ENCODE measurements around the gene ARHGAP10. TPM values are rescaled to one million over a fixed set of nuclear protein-coding genes. Genes with fewer than 3 reads are reported as not detected.

The ARHGAP10 gene
- total RNA-seq, 2 donors from 2014 or later: 23.9 to 28.7 TPM

DNA sequence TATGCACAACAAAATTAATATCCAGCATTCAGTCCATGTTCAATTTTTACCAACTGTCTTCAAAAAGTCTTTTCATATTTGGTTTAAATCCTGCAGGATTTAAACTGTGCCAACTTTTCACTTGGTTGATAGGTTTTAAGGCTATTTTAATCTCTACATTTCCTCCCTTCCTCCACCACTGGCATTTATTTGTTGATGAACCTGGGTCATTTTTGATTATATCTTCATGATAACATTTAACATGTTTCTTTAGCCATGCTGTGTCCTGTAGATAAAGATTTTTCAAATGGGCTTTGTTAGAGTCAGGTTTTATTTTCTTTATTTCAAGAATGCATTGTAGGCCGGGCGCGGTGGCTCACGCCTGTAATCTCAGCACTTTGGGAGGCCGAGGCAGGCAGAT lies 216.4 kb downstream of the ARHGAP10 start:
- WGBS, 2 donors: 97 to 99% methylated on average over 5 of the region's 5 CpGs
- TF ChIP-seq POLR2A (IDR thresholded peaks at IDR 0.05): no peak
- TF ChIP-seq, protein P1, sequence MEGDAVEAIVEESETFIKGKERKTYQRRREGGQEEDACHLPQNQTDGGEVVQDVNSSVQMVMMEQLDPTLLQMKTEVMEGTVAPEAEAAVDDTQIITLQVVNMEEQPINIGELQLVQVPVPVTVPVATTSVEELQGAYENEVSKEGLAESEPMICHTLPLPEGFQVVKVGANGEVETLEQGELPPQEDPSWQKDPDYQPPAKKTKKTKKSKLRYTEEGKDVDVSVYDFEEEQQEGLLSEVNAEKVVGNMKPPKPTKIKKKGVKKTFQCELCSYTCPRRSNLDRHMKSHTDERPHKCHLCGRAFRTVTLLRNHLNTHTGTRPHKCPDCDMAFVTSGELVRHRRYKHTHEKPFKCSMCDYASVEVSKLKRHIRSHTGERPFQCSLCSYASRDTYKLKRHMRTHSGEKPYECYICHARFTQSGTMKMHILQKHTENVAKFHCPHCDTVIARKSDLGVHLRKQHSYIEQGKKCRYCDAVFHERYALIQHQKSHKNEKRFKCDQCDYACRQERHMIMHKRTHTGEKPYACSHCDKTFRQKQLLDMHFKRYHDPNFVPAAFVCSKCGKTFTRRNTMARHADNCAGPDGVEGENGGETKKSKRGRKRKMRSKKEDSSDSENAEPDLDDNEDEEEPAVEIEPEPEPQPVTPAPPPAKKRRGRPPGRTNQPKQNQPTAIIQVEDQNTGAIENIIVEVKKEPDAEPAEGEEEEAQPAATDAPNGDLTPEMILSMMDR (IDR thresholded peaks at IDR 0.05): no peak
- no peaks in the 10 kb centered on the region for H3K4me1 ChIP-seq
- H3K36me3 ChIP-seq (replicated peaks in 1 of 2; ENCODE audit: insufficient read depth in 1 of 2, low read depth in 2 of 2): peaks cover 0 to 3% of the 10 kb centered on the region in 2 donors
- no peak overlapping the region for H3K27ac ChIP-seq
- no peaks in the 10 kb centered on the region for H3K27me3 ChIP-seq
- no peak overlapping the region for H3K4me3 ChIP-seq
- intact Hi-C loops (cut with DNase I): no loop called here
- no peak for DNase-seq
- ATAC-seq: no peak
- H3K9me3 ChIP-seq: no peaks in the 10 kb centered on the region

DNA sequence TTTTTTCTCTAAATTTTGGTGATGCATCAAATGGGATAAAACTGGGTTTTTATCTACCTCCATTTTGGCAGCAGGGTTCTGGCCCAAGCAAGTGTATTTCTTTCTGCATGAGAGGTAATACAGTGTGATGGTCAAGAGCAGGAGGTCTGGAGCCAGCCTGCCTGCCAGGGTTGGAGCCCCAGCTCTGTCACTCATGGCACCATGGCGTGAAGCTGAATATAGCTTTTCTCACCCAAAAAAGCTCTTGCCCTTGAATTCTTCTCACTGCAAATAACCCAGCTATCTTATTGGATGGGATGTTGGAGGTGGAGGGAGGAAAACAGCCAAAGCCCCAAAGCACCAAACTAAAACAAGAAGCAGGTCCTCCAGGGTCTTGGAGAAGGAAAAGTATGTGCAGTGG lies 218.4 kb downstream of the ARHGAP10 start:
- DNase-seq (no peak), ATAC-seq (no peak)
- Histone ChIP-seq H3K27me3 (no peaks in the 10 kb centered on the region), H3K4me1 (no peaks in the 10 kb centered on the region), H3K9me3 (no peaks in the 10 kb centered on the region), H3K27ac (no peak overlapping the region), H3K4me3 (no peak overlapping the region), H3K36me3 (replicated peaks in 1 of 2; ENCODE audit: insufficient read depth in 1 of 2, low read depth in 2 of 2) (peaks cover 0 to 3% of the 10 kb centered on the region in 2 donors)
- intact Hi-C loops (cut with DNase I): no loop called here
- 100% methylated on average over 1 of the region's 1 CpG for WGBS, 2 donors
- TF ChIP-seq POLR2A (IDR thresholded peaks at IDR 0.05): no peak
- TF ChIP-seq, protein P1 (IDR thresholded peaks at IDR 0.05): no peak

DNA sequence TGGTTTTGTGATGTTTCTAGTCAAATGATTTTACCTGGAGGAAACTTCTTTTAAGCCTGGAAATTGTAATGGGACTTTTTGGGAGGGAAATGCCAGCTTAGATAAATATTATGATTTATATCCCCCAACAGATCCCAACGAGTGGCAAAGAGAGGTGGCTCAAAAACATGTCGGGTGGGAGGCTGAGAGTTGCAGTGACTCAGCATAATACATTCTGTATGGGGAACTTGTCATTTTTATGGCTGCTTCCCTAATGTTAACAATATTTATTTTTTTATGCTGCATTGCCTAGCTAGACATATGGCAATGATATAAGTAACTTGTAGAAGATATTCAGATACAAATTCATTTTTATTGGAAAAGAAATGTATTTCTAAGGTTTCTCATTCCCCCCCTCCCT lies 219.0 kb downstream of the ARHGAP10 start:
- TF ChIP-seq, protein P1 (IDR thresholded peaks at IDR 0.05): no peak
- no peak for TF ChIP-seq POLR2A (IDR thresholded peaks at IDR 0.05)
- no peak for DNase-seq
- no peak for ATAC-seq
- no peaks in the 10 kb centered on the region for H3K9me3 ChIP-seq
- intact Hi-C loops (cut with DNase I): no loop called here
- H3K4me3 ChIP-seq: no peak overlapping the region
- no peaks in the 10 kb centered on the region for H3K27me3 ChIP-seq
- 62 to 76% methylated on average over 2 of the region's 2 CpGs for WGBS, 2 donors
- no peaks in the 10 kb centered on the region for H3K4me1 ChIP-seq
- H3K36me3 ChIP-seq (replicated peaks in 1 of 2; ENCODE audit: insufficient read depth in 1 of 2, low read depth in 2 of 2): peaks cover 0 to 3% of the 10 kb centered on the region in 2 donors
- H3K27ac ChIP-seq: no peak overlapping the region

DNA sequence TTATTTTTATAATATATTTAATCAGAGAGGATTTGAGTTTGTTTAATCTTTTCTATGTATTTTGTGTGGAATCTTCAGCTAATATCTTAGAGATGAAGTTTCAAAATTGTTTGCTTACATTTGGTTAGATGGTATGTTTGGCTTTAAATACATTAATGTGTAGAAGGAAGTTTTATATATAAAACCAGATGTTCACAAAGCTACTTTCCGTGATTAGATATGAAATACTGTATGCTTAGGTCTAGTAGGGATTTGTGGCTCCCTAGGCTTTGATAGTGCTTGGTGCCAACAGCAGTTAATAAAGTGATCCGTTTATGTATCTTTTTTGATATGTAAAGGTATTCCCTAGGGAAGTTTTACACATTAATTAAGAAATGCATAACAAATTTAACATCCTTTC lies 223.0 kb downstream of the ARHGAP10 start:
- no peak overlapping the region for H3K27ac ChIP-seq
- 87 to 88% methylated on average over 2 of the region's 2 CpGs for WGBS, 2 donors
- no peak for TF ChIP-seq POLR2A (IDR thresholded peaks at IDR 0.05)
- TF ChIP-seq, protein P1 (IDR thresholded peaks at IDR 0.05): no peak
- intact Hi-C loops (cut with DNase I): no loop called here
- no peaks in the 10 kb centered on the region for H3K27me3 ChIP-seq
- H3K9me3 ChIP-seq: no peaks in the 10 kb centered on the region
- ATAC-seq (no peak), DNase-seq (no peak)
- H3K36me3 ChIP-seq (replicated peaks in 1 of 2; ENCODE audit: insufficient read depth in 1 of 2, low read depth in 2 of 2): no peaks in the 10 kb centered on the region
- no peak overlapping the region for H3K4me3 ChIP-seq
- no peaks in the 10 kb centered on the region for H3K4me1 ChIP-seq

DNA sequence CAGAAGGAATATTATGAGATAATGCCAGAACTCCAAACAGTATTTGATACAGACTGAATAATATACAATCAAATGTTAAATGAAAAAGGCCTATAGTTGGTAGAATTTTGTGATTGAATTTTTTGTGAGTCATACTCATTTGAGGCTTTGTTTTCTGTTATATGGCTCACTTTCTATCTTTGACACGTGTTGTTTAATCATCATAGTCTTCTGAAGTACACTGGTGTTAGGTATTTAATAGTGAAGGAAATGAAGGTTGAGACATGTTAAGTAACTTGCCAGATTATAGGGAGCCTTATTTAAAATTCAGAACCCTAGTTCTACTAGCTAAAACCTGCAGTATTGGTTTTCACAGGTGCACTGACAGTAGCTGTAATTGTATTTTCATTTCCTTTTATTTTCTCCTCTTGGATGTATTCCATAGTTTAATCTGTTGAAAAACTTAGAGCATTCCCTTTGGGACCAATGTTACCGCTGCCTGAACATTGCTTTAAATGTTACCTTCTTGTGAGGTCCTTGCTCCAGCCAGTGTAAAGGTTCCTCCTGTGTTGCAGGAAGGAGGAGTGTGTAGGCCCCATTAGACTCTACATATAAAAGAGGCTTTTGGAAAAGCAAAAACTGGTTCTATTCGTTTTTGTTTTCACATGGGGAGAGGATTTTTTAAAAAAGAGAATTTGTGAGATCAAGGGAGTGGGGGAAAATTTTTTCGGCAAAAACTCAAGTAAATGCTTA lies 224.1 kb downstream of the ARHGAP10 start:
- H3K36me3 ChIP-seq (replicated peaks in 1 of 2; ENCODE audit: insufficient read depth in 1 of 2, low read depth in 2 of 2): no peaks in the 10 kb centered on the region
- no peaks in the 10 kb centered on the region for H3K4me1 ChIP-seq
- ATAC-seq (no peak), DNase-seq (no peak)
- intact Hi-C loops (cut with DNase I): no loop called here
- no peaks in the 10 kb centered on the region for H3K27me3 ChIP-seq
- H3K4me3 ChIP-seq: no peak overlapping the region
- 70 to 82% methylated on average over 4 of the region's 4 CpGs for WGBS, 2 donors
- no peak overlapping the region for H3K27ac ChIP-seq
- H3K9me3 ChIP-seq: no peaks in the 10 kb centered on the region
- TF ChIP-seq, protein P1 (IDR thresholded peaks at IDR 0.05): no peak
- no peak for TF ChIP-seq POLR2A (IDR thresholded peaks at IDR 0.05)
